HG02970 (cell line): ENCODE results near the gene KRTAP5-4.
"Not testable (repeated sequence)": the region's sequence is repeated elsewhere in the genome, so short reads cannot be mapped to it uniquely, and the experiment has no call there.

Experiments
- ATAC-seq: cut with Tn5 transposase; IDR thresholded peaks from one replicate; pipeline ENCODE4 v1.9.1; 2021; ENCODE audit warnings: mild to moderate bottlenecking, moderate library complexity, moderate number of reproducible peaks; ENCODE audit not compliant: unreplicated experiment, low FRiP score

The KRTAP5-4 gene

GRCh38 chr11:1639666-1640065 is 17.7 kb upstream of the KRTAP5-4 start:
- ATAC-seq: no peak

- no peak for ATAC-seq
Measured at GRCh38 chr11:1639102-1639620, 17.2 kb upstream of the KRTAP5-4 start.

DNA sequence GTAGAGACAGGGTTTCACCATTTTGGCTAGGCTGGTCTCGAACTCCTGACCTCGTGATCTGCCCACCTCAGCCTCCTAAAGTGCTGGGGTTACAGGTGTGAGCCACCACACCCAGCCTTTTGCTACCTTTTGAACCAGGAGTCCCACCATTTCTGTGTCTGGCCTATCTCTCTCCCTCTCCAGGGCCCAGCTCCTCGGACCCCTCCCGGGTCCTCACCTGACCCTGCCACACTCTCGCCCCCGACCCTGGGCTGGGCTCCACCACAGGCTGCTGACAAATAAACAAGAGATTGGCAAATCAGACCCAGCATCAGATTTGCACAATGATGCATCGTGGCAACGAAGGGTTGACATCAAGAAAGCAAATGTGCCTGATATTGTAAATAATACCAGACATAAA is 16.4 kb upstream of the KRTAP5-4 start:
- no peak for ATAC-seq

DNA sequence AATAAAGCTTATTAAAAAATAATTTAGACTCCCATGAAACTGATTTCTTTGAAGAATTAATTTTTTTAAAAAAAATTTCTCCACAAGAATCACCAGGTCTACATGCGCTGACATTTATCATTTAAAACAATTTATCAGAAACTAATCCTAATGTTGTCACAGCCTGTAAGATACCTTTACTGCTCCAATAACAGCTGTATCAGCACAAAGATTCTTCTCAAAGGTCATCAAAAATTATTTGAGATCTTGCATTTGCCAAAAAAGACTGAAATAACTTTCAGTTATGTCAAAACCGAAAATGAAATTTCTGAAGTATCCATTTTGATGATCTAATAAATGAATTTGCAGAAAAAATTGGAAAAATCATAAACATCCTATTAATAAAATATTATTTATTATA is 15.7 kb upstream of the KRTAP5-4 start:
- no peak for ATAC-seq

GRCh38 chr11:1636291-1636950 is 14.5 kb upstream of the KRTAP5-4 start:
- ATAC-seq: no peak

GRCh38 chr11:1633864-1634263 is 11.9 kb upstream of the KRTAP5-4 start:
- no peak for ATAC-seq

DNA sequence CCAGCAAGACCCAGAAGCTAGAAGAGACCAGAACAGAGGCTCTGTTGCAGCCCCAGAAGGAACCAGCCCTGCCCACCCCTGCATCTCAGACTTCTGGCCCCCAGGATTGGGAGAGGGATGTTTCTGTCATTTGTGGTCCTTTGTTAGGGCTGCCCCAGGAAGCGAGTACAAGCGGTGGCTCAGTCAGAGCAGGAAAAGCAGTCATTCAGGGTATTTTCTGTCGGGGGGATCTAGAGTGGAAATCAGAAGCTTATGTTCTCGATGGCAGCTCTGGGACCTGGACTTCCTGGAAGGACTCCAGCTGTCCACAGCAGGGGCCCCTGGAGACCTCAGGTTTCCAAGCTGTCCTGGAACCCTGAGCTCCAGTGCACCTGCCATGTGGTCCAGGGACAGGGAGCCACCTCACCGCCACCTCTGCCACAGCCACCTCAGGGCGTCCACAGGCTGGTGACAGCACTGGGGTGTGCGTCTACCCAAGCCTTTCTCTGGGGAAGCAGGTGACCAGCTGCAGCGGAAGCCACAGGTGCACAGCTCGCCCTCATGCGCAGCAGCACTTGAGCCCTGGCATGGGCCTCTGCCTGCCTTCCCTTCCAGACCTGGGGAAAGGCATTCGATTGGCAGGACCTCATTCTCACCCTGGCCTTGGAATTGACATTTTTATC is 10.2 kb upstream of the KRTAP5-4 start:
- no peak for ATAC-seq

DNA sequence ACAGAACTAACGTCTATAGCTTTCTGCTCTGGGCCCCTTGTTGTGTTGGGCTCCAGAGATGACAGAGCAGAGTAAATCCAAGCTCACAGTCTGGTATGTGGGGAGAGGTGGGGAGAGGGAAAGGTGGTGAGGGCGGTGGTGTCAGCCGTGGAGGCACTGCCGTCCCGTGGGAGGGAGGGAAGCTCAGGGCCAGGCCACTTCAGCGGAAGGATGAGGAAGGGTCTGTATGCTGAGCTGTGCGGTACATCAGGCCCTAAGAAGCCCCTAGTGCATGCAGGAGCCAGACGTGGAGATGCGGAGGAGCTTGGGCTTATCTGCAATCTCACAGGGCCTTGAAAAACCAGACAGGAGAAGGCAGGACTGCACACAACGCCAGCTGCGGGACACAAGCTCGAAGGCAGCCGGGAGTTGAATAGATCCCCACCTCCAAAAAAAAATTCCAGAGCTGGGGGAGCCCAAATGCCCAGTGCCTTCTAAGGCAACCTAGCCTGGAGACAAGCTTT is 9.2 kb upstream of the KRTAP5-4 start:
- no peak for ATAC-seq

- ATAC-seq: no peak
Measured at GRCh38 chr11:1630271-1630670, 8.3 kb upstream of the KRTAP5-4 start.

GRCh38 chr11:1629326-1630185 is 7.6 kb upstream of the KRTAP5-4 start, which contains the start of gene KRTAP5-5:
KRTAP5-5 (plus strand) TSS chr11:1629775; CDS start chr11:1629841, 66 bp downstream.
- ATAC-seq: no peak

DNA sequence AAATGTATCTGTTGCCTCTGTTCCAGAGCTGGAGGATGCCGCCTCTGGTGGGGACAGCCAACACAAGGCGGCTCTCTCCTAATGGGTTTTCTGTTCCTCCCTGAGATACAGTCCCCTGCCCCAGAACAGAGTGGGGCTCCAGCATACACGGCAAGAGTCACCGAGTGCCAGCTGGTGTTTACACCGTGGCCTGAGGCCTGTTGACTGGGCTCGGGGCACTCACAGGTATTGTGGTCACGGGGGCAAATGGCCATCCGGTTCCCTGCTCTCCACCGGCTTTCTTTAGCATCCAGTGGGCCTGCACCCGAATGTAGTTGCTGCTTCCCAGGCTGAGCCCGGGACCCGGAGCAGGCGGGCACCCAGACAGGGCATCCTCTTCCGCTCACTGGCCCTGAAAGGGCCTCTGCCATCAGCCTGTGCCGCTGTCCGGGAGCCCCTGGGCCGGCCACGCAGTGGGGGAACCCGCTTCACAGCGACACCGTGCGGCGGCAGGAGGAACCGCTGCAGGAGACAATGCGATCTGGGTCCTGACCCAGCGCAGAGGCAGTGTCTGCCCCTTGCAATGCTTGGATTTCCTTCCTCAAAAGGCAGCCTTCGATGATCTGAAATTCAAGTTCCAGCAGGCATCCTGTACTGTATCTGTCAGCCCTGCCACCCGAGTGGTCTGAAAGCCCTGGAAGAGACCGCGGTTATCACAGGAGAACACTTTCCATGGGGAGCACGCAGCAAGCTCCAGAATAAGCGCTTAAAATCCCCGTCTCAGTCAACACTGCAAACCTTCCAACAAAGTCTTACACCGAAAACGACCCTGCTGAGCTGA is 6.8 kb upstream of the KRTAP5-4 start:
- ATAC-seq: no peak

DNA sequence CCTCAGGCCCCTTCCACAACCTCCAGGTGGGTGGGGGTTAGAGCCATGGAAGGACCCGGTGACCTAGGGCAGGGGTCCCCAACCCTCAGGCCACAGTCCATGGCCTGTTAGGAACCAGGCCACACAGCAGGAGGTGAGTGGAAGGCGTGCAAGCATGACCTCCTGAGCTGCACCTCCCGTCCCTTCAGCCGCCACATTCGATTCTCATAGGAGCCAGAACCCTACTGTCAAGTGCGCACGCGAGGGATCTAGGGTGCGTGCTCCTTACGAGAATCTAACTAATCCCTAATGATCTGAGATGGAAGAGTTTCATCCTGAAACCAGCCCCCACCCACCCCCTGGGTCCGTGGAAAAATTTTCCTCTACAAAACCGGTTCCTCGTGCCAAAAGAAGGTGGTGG is 3.6 kb upstream of the KRTAP5-4 start:
- no peak for ATAC-seq

GRCh38 chr11:1624621-1625020 is 2.7 kb upstream of the KRTAP5-4 start:
- ATAC-seq: no peak

GRCh38 chr11:1623716-1624115 is 1.8 kb upstream of the KRTAP5-4 start:
- ATAC-seq: no peak

DNA sequence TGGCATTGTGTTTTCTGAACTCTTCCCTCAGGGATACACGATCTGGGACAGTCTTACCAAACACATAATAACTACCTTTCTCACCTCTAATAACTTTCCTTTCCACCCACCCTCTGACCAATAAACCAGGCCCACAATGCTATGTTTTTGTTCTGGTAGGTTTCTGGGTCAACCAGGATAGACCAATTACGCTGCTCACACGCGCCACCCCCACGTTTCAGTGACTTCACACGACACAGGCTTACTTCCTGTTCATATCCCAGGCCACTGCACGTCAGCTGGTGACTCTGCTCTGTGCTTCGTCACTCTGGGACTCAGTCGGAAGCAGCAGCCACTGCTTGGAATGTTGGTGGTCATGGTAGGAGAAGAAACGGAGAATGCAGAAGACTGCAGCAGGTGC is 2.5 kb downstream of the KRTAP5-4 start:
- no peak for ATAC-seq

GRCh38 chr11:1618231-1618630 is 3.7 kb downstream of the KRTAP5-4 start:
- ATAC-seq: no peak

GRCh38 chr11:1608363-1608762 is 13.6 kb downstream of the KRTAP5-4 start, which contains the start of gene KRTAP5-3:
KRTAP5-3 (minus strand) TSS chr11:1608463; CDS start chr11:1608385, 78 bp downstream.
- ATAC-seq: no peak

DNA sequence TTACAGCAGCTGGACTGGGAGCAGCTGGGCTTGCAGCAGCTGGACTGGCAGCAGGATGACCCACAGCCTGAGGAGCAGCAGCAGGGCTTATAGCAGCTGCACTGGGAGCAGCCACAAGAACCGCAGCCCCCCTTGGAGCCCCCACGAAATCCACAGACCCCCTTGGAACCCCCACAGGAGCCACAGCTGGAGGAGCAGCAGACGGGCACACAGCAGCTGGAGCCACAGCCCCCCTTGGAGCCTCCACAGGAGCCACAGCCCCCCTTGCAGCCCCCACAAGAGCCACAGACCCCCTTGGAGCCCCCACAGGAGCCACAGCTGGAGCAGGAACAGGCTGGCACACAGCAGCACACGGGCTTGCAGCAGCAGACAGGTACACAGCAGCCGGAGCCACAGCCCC is 14.0 kb downstream of the KRTAP5-4 start:
- ATAC-seq: not testable (repeated sequence)

GRCh38 chr11:1607156-1607845 is 14.6 kb downstream of the KRTAP5-4 start:
- ATAC-seq: not testable (repeated sequence)
